CD14-positive monocyte (primary cell): ENCODE measurements around the gene SYDE2. TPM values are rescaled to one million over a fixed set of nuclear protein-coding genes. Genes with fewer than 3 reads are reported as not detected.

Source experiments
- DNase-seq, 3 donors: peaks; one replicate each; pipeline ENCODE4 v3.0.0-alpha.2; 2011 to 2022
- H2AFZ ChIP-seq: 2 replicates; pipeline ENCODE4 v1.6.0; 2012; ENCODE audit warnings: mild to moderate bottlenecking, low read depth, low read length, inconsistent platforms; ENCODE audit not compliant: insufficient read depth, poor library complexity, severe bottlenecking
- H3K27ac ChIP-seq, 2 donors: 1 replicate in 1 of 2; 2 replicates in 1 of 2; pipeline ENCODE4 v1.5.1; 2012 to 2013; ENCODE audit warnings: low read length in 2 of 2, control low read depth in 1 of 2, inconsistent platforms in 1 of 2, low read depth in 1 of 2, mild to moderate bottlenecking in 1 of 2
- H3K27me3 ChIP-seq, 2 donors: one replicate each; pipeline versions ENCODE4 v1.6.0 to v1.6.1; 2011 to 2013; ENCODE audit warnings: low read length in 2 of 2; ENCODE audit not compliant: control insufficient read depth in 2 of 2, insufficient read depth in 2 of 2
- H3K36me3 ChIP-seq, 2 donors: replicated peaks in 1 of 2; 1 replicate in 1 of 2; 2 replicates in 1 of 2; pipeline versions ENCODE4 v1.5.1 to v1.6.1; 2012 to 2013; ENCODE audit warnings: low read length in 2 of 2, control low read depth in 1 of 2, inconsistent platforms in 1 of 2, mild to moderate bottlenecking in 1 of 2; ENCODE audit not compliant: insufficient read depth in 2 of 2, control insufficient read depth in 1 of 2
- H3K4me1 ChIP-seq, 2 donors: 1 replicate in 1 of 2; 2 replicates in 1 of 2; pipeline versions ENCODE4 v1.5.1 to v1.6.1; 2012 to 2013; ENCODE audit warnings: low read length in 2 of 2, control low read depth in 1 of 2, inconsistent platforms in 1 of 2, mild to moderate bottlenecking in 1 of 2, moderate library complexity in 1 of 2; ENCODE audit not compliant: insufficient read depth in 2 of 2, control insufficient read depth in 1 of 2
- H3K4me2 ChIP-seq: replicated peaks from 2 replicates; pipeline ENCODE3; 2012; ENCODE audit warnings: low read length, moderate library complexity, mild to moderate bottlenecking; ENCODE audit not compliant: poor library complexity, severe bottlenecking; ENCODE audit errors: extremely low read depth
- H3K4me3 ChIP-seq, 3 experiments: fragments of 200-600 bp in 1 of 3; sonication (generic) in 1 of 3; replicated peaks in 1 of 3; 1 replicate in 2 of 3; 2 replicates in 1 of 3; pipeline ENCODE4 v1.5.1; 2011 to 2013; ENCODE audit warnings: low read length in 3 of 3, mild to moderate bottlenecking in 3 of 3, control low read depth in 2 of 3, low read depth in 2 of 3, inconsistent platforms in 1 of 3, moderate library complexity in 1 of 3
- H3K79me2 ChIP-seq: 2 replicates; pipeline ENCODE4 v1.6.0; 2012; ENCODE audit warnings: mild to moderate bottlenecking, control low read depth, inconsistent platforms, low read length, moderate library complexity; ENCODE audit not compliant: insufficient read depth
- H3K9ac ChIP-seq: 2 replicates; pipeline ENCODE4 v1.6.0; 2017; ENCODE audit warnings: low read length, mild to moderate bottlenecking; ENCODE audit not compliant: insufficient read depth, poor library complexity, severe bottlenecking
- H3K9me3 ChIP-seq, 2 donors: replicated peaks in 1 of 2; 1 replicate in 1 of 2; 2 replicates in 1 of 2; pipeline versions ENCODE4 v1.5.1 to v1.6.1; 2012 to 2013; ENCODE audit warnings: low read length in 2 of 2, control low read depth in 1 of 2; ENCODE audit not compliant: control insufficient read depth in 1 of 2, insufficient read depth in 1 of 2
- H4K20me1 ChIP-seq: 2 replicates; pipeline ENCODE4 v1.6.0; 2012; ENCODE audit warnings: mild to moderate bottlenecking, low read length, control low read depth, moderate library complexity; ENCODE audit not compliant: insufficient read depth
- H3K27ac Mint-ChIP-seq, 7 donors: one replicate each; pipeline ENCODE4 v1.8.0; 2020; ENCODE audit warnings: mild to moderate bottlenecking in 7 of 7, mixed read lengths in 7 of 7, moderate library complexity in 6 of 7, inconsistent platforms in 2 of 7
- H3K27me3 Mint-ChIP-seq, 3 donors: one replicate each; pipeline ENCODE4 v1.8.0; 2021 to 2022; ENCODE audit warnings: low read depth in 3 of 3, mild to moderate bottlenecking in 3 of 3, mixed read lengths in 3 of 3, moderate library complexity in 3 of 3, inconsistent platforms in 1 of 3
- H3K36me3 Mint-ChIP-seq, 2 donors: one replicate each; pipeline ENCODE4 v1.8.0; 2020; ENCODE audit warnings: mixed read lengths in 2 of 2, inconsistent platforms in 1 of 2, mild to moderate bottlenecking in 1 of 2
- H3K4me1 Mint-ChIP-seq: one replicate; pipeline ENCODE4 v1.8.0; 2020; ENCODE audit warnings: mild to moderate bottlenecking, mixed read lengths
- H3K4me3 Mint-ChIP-seq, 2 donors: one replicate each; pipeline ENCODE4 v1.8.0; 2020; ENCODE audit warnings: mild to moderate bottlenecking in 2 of 2, mixed read lengths in 2 of 2, moderate library complexity in 1 of 2
- H3K9me3 Mint-ChIP-seq, 7 donors: one replicate each; pipeline ENCODE4 v1.8.0; 2020 to 2022; ENCODE audit warnings: mixed read lengths in 7 of 7, mild to moderate bottlenecking in 6 of 7, moderate library complexity in 6 of 7, inconsistent platforms in 2 of 7
- CTCF ChIP-seq: fragments of 200-600 bp; IDR thresholded peaks from one replicate; pipeline ENCODE4 v1.8.0; 2022; ENCODE audit warnings: antibody characterized with exemption, mild to moderate bottlenecking
- WGBS: methylation state at CpG from one replicate; pipeline ENCODE4 v1.1.5; 2013; ENCODE audit warnings: missing lambda C conversion rate; ENCODE audit not compliant: insufficient coverage; 5-methylcytosine and 5-hydroxymethylcytosine counted together
- intact Hi-C, 2 donors: fragments of 100-400 bp; cut with micrococcal nuclease; formaldehyde crosslinking; loops; one replicate each; pipeline versions ENCODE4 v1.15.0 to v1.15.1; 2023
- polyA plus RNA-seq, 3 donors: library from polyadenylated mRNA; depleted of rRNA in 1 of 3; unstranded in 2 of 3; stranded (reverse) in 1 of 3; fragments of 300-500 nt in 2 of 3; fragments of >200 nt in 1 of 3; fragmentation: Illumina TruSeq in 2 of 3; gene quantifications; 1 replicate in 2 of 3; 2 replicates in 1 of 3; pipeline ENCODE4 v1.2.3, GENCODE V29; 2012 to 2021

Gene SYDE2
- polyA plus RNA-seq, 3 donors = not detected

- Mint-ChIP-seq H3K4me1 (peaks cover 3% of the 10 kb centered on the region), H3K4me3 (no peak overlapping the region), H3K36me3 (no peaks in the 10 kb centered on the region), H3K27ac (no peak overlapping the region), H3K27me3 (no peaks in the 10 kb centered on the region), H3K9me3 (no peaks in the 10 kb centered on the region)
- Histone ChIP-seq H2AFZ (no peak overlapping the region), H3K27ac (no peak overlapping the region), H3K27me3 (no peaks in the 10 kb centered on the region), H3K4me2 (no peak overlapping the region), H3K4me3 (no peak overlapping the region), H3K36me3 (no peaks in the 10 kb centered on the region), H3K79me2 (no peaks in the 10 kb centered on the region), H3K9me3 (no peaks in the 10 kb centered on the region), H4K20me1 (no peaks in the 10 kb centered on the region), H3K4me1 (no peaks in the 10 kb centered on the region), H3K9ac (no peak overlapping the region)
- intact Hi-C loops = no loop called here
- TF ChIP-seq CTCF = no peak
- DNase-seq = no peak
- WGBS = 71% methylated on average over 2 of the region's 2 CpGs
Measured at GRCh38 chr1:85178396-85178795, 22.4 kb downstream of the SYDE2 start.

- no peaks in the 10 kb centered on the region for H3K36me3 ChIP-seq
- no peak overlapping the region for H2AFZ ChIP-seq
- H3K27ac Mint-ChIP-seq = no peak overlapping the region
- H3K4me1 ChIP-seq = no peaks in the 10 kb centered on the region
- H3K9ac ChIP-seq = no peak overlapping the region
- no peaks in the 10 kb centered on the region for H3K79me2 ChIP-seq
- no peaks in the 10 kb centered on the region for H3K27me3 ChIP-seq
- H3K9me3 Mint-ChIP-seq = no peaks in the 10 kb centered on the region
- WGBS = no CpG with 5 or more reads among the region's 1 CpG
- H3K4me2 ChIP-seq = no peak overlapping the region
- no peaks in the 10 kb centered on the region for H4K20me1 ChIP-seq
- TF ChIP-seq CTCF = no peak
- H3K4me3 ChIP-seq = no peak overlapping the region
- no peaks in the 10 kb centered on the region for H3K9me3 ChIP-seq
- no peaks in the 10 kb centered on the region for H3K36me3 Mint-ChIP-seq
- H3K4me3 Mint-ChIP-seq = no peak overlapping the region
- H3K4me1 Mint-ChIP-seq = peaks cover 2% of the 10 kb centered on the region
- intact Hi-C loops = no loop called here
- DNase-seq = no peak
- no peak overlapping the region for H3K27ac ChIP-seq
- no peaks in the 10 kb centered on the region for H3K27me3 Mint-ChIP-seq
Measured at GRCh38 chr1:85174503-85174902, 26.3 kb downstream of the SYDE2 start.
